Measurements from ENCODE around the gene NLRP5.

- TF ChIP-seq CTCF (conservative IDR thresholded peaks at IDR 0.05) = no peak
- no peak for TF ChIP-seq EZH2 (IDR thresholded peaks at IDR 0.05; ENCODE audit: low read depth)
These were observed 104.5 kb downstream of the NLRP5 start for GRCh38 chr19:56091066-56091490.
